ENCODE data around the gene COG3.

The COG3 gene

GRCh38 chr13:45508776-45509175, 44.0 kb downstream of the COG3 start:
- no peak for DNase-seq

GRCh38 chr13:45510672-45511071, 45.9 kb downstream of the COG3 start:
- no peak for DNase-seq

- DNase-seq, result peak; percentile 23
These were observed 46.8 kb downstream of the COG3 start for GRCh38 chr13:45511310-45512097.

GRCh38 chr13:45512098-45512496, 47.4 kb downstream of the COG3 start:
- no peak for DNase-seq

- no peak for DNase-seq
These were observed 52.0 kb downstream of the COG3 start for GRCh38 chr13:45516757-45517156.

- DNase-seq, result peak; percentile 62
These were observed 53.9 kb downstream of the COG3 start for GRCh38 chr13:45518525-45519245.

GRCh38 chr13:45519493-45519892, 54.8 kb downstream of the COG3 start:
- no peak for DNase-seq

GRCh38 chr13:45521297-45521696, 56.6 kb downstream of the COG3 start:
- DNase-seq, result no peak

GRCh38 chr13:45522571-45522970, 57.8 kb downstream of the COG3 start:
- DNase-seq, result no peak

- no peak for DNase-seq
These were observed 63.1 kb downstream of the COG3 start for GRCh38 chr13:45527699-45528462.

- no peak for DNase-seq
These were observed 65.0 kb downstream of the COG3 start for GRCh38 chr13:45529758-45530157.

- no peak for DNase-seq
These were observed 69.9 kb downstream of the COG3 start for GRCh38 chr13:45534604-45535003.

GRCh38 chr13:45536224-45536623, 71.5 kb downstream of the COG3 start:
- no peak for DNase-seq

- DNase-seq, result no peak
These were observed 72.8 kb downstream of the COG3 start for GRCh38 chr13:45537516-45537915.

- DNase-seq, result no peak
These were observed 73.6 kb downstream of the COG3 start for GRCh38 chr13:45538382-45538781.

GRCh38 chr13:45540195-45540594, 75.5 kb downstream of the COG3 start:
- no peak for DNase-seq

GRCh38 chr13:45540864-45541263, 76.1 kb downstream of the COG3 start:
- DNase-seq, result no peak

GRCh38 chr13:45541806-45542205, 77.1 kb downstream of the COG3 start:
- no peak for DNase-seq

GRCh38 chr13:45542391-45542790, 77.7 kb downstream of the COG3 start:
- DNase-seq, result no peak

- no peak for DNase-seq
These were observed 78.1 kb downstream of the COG3 start for GRCh38 chr13:45542878-45543277.

GRCh38 chr13:45544520-45544919, 79.8 kb downstream of the COG3 start:
- DNase-seq, result no peak

- no peak for DNase-seq
These were observed 81.1 kb downstream of the COG3 start for GRCh38 chr13:45545686-45546409.

GRCh38 chr13:45546410-45546765, 81.6 kb downstream of the COG3 start:
- DNase-seq, result no peak
